Lower leg skin (tissue), 3 donors: ENCODE data around the gene IL12RB2.

Experiments used
- POLR2A ChIP-seq, 2 donors: fragments of 450-650 bp; IDR thresholded peaks; one replicate each; pipeline ENCODE4 v1.6.1; 2016 to 2017; ENCODE audit warnings: antibody characterized with exemption in 2 of 2, mild to moderate bottlenecking in 1 of 2, moderate library complexity in 1 of 2
- TF ChIP-seq, protein P1 (sequence below), 3 donors: fragments of 450-650 bp; IDR thresholded peaks; one replicate each; pipeline ENCODE4 v1.5.1; 2016; ENCODE audit warnings: antibody characterized with exemption in 3 of 3, mild to moderate bottlenecking in 3 of 3, moderate library complexity in 2 of 3

DNA sequence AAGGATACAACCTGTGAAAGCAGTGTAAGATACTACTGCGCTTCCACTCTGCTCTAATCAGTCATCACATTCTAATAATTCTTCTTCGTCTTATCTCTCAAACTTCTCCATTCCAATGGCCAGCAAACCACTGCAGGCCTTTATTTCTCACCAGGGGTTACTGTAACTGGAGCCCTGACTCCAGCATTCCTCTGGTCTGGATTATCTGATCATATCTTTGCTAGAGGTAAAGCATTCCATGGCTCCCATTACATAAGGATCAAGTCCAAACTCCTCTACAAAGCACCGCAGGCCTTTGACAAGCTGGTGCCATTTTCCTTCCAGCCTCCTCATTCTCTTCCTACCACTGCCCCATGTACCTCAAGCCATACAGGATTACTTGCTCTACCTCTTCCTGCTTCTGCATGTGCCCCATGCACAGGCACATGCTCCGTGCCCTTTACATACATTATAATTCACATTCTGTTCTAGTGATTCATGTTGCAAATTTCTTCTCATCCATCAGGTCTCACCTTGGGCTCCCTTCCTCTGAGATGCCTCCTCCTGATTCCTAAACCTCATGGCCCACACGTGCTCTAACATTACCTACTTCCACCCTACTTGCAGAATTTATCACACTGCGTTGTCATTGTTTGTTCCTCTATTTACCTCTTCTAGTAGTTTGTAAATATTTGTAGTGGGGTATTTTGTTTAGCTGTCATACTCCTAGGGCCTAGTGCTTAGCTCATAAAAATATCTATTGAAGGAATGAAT, 131.8 kb downstream of the IL12RB2 start:
- TF ChIP-seq, protein P1, sequence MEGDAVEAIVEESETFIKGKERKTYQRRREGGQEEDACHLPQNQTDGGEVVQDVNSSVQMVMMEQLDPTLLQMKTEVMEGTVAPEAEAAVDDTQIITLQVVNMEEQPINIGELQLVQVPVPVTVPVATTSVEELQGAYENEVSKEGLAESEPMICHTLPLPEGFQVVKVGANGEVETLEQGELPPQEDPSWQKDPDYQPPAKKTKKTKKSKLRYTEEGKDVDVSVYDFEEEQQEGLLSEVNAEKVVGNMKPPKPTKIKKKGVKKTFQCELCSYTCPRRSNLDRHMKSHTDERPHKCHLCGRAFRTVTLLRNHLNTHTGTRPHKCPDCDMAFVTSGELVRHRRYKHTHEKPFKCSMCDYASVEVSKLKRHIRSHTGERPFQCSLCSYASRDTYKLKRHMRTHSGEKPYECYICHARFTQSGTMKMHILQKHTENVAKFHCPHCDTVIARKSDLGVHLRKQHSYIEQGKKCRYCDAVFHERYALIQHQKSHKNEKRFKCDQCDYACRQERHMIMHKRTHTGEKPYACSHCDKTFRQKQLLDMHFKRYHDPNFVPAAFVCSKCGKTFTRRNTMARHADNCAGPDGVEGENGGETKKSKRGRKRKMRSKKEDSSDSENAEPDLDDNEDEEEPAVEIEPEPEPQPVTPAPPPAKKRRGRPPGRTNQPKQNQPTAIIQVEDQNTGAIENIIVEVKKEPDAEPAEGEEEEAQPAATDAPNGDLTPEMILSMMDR (IDR thresholded peaks at IDR 0.05), result no peak
- TF ChIP-seq POLR2A (IDR thresholded peaks at IDR 0.05), result no peak
